ENCODE measurements around the gene PLS1.

The PLS1 gene

GRCh38 chr3:142628801-142629200 is 32.6 kb downstream of the PLS1 start:
- TF ChIP-seq CTCF (IDR thresholded peaks at IDR 0.05; ENCODE audit: low read depth, low read length): no peak
- H3K4me3 ChIP-seq (ENCODE audit: low read depth, low read length): no peak overlapping the region

- no peak overlapping the region for H3K4me3 ChIP-seq (ENCODE audit: low read depth, low read length)
- no peak for TF ChIP-seq CTCF (IDR thresholded peaks at IDR 0.05; ENCODE audit: low read depth, low read length)
Observed at GRCh38 chr3:142633073-142633472, 36.9 kb downstream of the PLS1 start.

- no peak for TF ChIP-seq CTCF (IDR thresholded peaks at IDR 0.05; ENCODE audit: low read depth, low read length)
- no peak overlapping the region for H3K4me3 ChIP-seq (ENCODE audit: low read depth, low read length)
Observed at GRCh38 chr3:142636050-142636449, 39.9 kb downstream of the PLS1 start.

GRCh38 chr3:142636664-142637063 is 40.5 kb downstream of the PLS1 start:
- TF ChIP-seq CTCF (IDR thresholded peaks at IDR 0.05; ENCODE audit: low read depth, low read length): no peak
- H3K4me3 ChIP-seq (ENCODE audit: low read depth, low read length): no peak overlapping the region

GRCh38 chr3:142638291-142638690 is 42.1 kb downstream of the PLS1 start:
- no peak for TF ChIP-seq CTCF (IDR thresholded peaks at IDR 0.05; ENCODE audit: low read depth, low read length)
- no peak overlapping the region for H3K4me3 ChIP-seq (ENCODE audit: low read depth, low read length)

GRCh38 chr3:142641504-142641903 is 45.3 kb downstream of the PLS1 start:
- H3K4me3 ChIP-seq (ENCODE audit: low read depth, low read length): no peak overlapping the region
- no peak for TF ChIP-seq CTCF (IDR thresholded peaks at IDR 0.05; ENCODE audit: low read depth, low read length)

GRCh38 chr3:142642956-142643355 is 46.8 kb downstream of the PLS1 start:
- H3K4me3 ChIP-seq (ENCODE audit: low read depth, low read length): no peak overlapping the region
- no peak for TF ChIP-seq CTCF (IDR thresholded peaks at IDR 0.05; ENCODE audit: low read depth, low read length)

All from WI38 (cell line).